K562 (cell line): ENCODE measurements around the gene ROPN1B.

Experiments
- CTCF ChIP-seq, 3 experiments: IDR thresholded peaks in 2 of 3; conservative IDR thresholded peaks in 1 of 3; 2 replicates each; pipeline ENCODE4 v1.5.1; 2011 to 2012; ENCODE audit warnings: low read length in 3 of 3, mild to moderate bottlenecking in 3 of 3, control low read depth in 2 of 3, improper control_type of control experiment in 1 of 3, inconsistent platforms in 1 of 3, low read depth in 1 of 3, mixed read lengths in 1 of 3, moderate library complexity in 1 of 3; ENCODE audit not compliant: insufficient read depth in 2 of 3
- DPF2 ChIP-seq: fragments of 450-650 bp; IDR thresholded peaks from 2 replicates; pipeline ENCODE4 v1.6.1; 2016
- FOSL1 ChIP-seq: fragments of 200-800 bp; sonication (Bioruptor generic); conservative IDR thresholded peaks from 2 replicates; pipeline ENCODE4 v1.6.1; 2016; ENCODE audit warnings: missing genetic modification characterization, missing compliant biosample characterization
- NCOA2 ChIP-seq, 2 experiments: fragments of 450-650 bp; IDR thresholded peaks; 2 replicates each; pipeline ENCODE4 v1.6.1; 2018; ENCODE audit warnings: mild to moderate bottlenecking in 2 of 2, moderate library complexity in 1 of 2; ENCODE audit not compliant: partially characterized antibody in 2 of 2
- NFYB ChIP-seq: IDR thresholded peaks from 2 replicates; pipeline ENCODE4 v1.6.1; 2011; ENCODE audit warnings: mild to moderate bottlenecking, moderate library complexity; ENCODE audit not compliant: insufficient read length; ENCODE audit errors: extremely low read depth
- SPI1 ChIP-seq: IDR thresholded peaks from 2 replicates; pipeline ENCODE4 v1.6.1; 2011; ENCODE audit warnings: low read depth, low read length, control low read depth, borderline replicate concordance
- TCF7L2 ChIP-seq: fragments of 150-350 bp; IDR thresholded peaks from 2 replicates; pipeline ENCODE4 v1.6.1; 2016; ENCODE audit warnings: low read depth, mild to moderate bottlenecking, low read length, moderate library complexity
- TF ChIP-seq, protein P1 (sequence below): sonication (generic); formaldehyde crosslinking; IDR thresholded peaks from 2 replicates; pipeline ENCODE4 v1.8.1; 2023; ENCODE audit warnings: mild to moderate bottlenecking, missing genetic modification reagents
- TF ChIP-seq, protein P2 (sequence below), 2 experiments: fragments of 450-650 bp; IDR thresholded peaks; 2 replicates each; pipeline ENCODE4 v1.6.1; 2016; ENCODE audit warnings: mild to moderate bottlenecking in 2 of 2, borderline replicate concordance in 1 of 2, low read depth in 1 of 2, moderate library complexity in 1 of 2

DNA sequence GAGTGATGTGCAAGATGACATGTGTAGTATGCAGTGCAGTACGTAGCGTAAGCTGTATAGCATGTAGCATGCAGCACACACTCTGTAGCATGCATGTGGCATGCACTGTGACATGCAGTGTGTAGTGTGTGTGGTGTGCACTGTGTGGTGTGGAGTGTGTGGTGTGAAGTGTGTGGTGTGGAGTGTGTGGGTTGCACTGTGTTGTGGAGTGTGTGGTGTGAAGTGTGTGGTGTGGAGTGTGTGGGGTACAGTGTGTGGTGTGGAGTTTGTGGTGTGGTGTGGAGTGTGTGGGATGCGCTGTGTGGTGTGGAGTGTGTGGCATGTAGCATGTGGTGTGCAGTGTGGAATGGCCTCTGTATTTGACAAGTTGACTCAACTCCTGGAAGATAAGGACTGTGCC, 39.2 kb downstream of the ROPN1B start:
- TF ChIP-seq, protein P1, sequence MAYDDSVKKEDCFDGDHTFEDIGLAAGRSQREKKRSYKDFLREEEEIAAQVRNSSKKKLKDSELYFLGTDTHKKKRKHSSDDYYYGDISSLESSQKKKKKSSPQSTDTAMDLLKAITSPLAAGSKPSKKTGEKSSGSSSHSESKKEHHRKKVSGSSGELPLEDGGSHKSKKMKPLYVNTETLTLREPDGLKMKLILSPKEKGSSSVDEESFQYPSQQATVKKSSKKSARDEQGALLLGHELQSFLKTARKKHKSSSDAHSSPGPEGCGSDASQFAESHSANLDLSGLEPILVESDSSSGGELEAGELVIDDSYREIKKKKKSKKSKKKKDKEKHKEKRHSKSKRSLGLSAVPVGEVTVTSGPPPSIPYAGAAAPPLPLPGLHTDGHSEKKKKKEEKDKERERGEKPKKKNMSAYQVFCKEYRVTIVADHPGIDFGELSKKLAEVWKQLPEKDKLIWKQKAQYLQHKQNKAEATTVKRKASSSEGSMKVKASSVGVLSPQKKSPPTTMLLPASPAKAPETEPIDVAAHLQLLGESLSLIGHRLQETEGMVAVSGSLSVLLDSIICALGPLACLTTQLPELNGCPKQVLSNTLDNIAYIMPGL (CRISPR knock-in tag), result no peak
- no peak for TF ChIP-seq CTCF (IDR thresholded peaks at IDR 0.05 in 2 of 3, conservative IDR thresholded peaks at IDR 0.05 in 1 of 3; ENCODE audit: insufficient read depth in 2 of 3, low read depth in 1 of 3, low read length in 3 of 3)
- no peak for TF ChIP-seq NCOA2 (IDR thresholded peaks at IDR 0.05; ENCODE audit: partially characterized antibody in 2 of 2)
- no peak for TF ChIP-seq NFYB
- TF ChIP-seq DPF2, result no peak
- TF ChIP-seq, protein P2, sequence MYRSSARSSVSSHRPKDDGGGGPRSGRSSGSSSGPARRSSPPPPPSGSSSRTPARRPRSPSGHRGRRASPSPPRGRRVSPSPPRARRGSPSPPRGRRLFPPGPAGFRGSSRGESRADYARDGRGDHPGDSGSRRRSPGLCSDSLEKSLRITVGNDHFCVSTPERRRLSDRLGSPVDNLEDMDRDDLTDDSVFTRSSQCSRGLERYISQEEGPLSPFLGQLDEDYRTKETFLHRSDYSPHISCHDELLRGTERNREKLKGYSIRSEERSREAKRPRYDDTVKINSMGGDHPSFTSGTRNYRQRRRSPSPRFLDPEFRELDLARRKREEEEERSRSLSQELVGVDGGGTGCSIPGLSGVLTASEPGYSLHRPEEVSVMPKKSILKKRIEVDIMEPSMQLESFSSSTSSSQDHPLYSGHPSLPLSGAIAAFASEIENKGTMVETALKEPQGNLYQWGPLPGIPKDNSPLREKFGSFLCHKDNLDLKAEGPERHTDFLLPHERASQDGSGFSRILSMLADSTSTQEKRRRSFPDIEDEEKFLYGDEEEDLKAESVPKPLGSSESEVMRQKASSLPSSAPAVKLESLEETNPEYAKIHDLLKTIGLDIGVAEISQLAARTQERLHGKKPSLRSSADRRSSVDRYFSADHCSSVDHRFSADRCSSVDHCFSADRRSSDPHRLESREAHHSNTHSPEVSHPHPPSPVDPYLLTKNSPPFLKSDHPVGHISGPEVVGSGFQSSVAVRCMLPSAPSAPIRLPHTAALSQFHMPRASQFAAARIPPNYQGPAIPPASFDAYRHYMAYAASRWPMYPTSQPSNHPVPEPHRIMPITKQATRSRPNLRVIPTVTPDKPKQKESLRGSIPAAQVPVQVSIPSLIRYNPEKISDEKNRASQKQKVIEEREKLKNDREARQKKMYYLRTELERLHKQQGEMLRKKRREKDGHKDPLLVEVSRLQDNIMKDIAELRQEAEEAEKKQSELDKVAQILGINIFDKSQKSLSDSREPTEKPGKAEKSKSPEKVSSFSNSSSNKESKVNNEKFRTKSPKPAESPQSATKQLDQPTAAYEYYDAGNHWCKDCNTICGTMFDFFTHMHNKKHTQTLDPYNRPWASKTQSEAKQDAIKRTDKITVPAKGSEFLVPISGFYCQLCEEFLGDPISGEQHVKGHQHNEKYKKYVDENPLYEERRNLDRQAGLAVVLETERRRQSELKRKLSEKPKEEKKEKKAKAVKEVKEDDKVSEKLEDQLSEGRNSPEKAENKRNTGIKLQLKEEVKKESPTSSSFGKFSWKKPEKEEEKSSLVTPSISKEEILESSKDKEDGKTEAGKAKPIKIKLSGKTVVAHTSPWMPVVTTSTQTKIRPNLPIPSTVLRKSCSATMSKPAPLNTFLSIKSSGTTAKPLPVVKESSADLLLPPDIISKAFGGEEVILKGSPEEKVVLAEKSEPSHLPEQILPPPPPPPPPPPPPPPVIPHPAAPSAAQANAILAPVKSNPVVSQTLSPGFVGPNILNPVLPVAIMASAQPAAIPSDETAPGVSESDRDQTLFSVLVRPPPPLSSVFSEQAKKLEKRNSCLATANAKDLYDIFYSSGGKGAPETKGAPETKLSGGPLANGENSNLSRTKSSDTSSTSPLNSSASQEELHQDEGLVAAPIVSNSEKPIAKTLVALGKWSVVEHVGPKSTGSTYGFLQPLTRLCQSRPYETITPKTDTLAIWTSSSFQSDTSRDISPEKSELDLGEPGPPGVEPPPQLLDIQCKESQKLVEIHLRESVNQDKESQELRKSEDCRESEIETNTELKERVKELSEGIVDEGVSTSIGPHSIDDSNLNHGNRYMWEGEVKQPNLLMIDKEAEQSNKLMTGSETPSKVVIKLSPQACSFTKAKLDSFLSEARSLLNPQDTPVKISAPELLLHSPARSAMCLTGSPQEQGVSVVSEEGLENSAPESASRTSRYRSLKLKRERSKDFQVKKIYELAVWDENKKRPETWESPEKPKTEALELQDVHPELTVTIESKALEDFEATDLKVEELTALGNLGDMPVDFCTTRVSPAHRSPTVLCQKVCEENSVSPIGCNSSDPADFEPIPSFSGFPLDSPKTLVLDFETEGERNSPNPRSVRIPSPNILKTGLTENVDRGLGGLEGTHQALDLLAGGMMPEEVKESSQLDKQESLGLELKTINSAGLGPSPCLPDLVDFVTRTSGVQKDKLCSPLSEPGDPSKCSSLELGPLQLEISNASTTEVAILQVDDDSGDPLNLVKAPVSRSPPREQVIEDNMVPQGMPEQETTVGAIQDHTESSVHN (IDR thresholded peaks at IDR 0.05; ENCODE audit: borderline replicate concordance in 1 of 2, low read depth in 1 of 2), result no peak
- no peak for TF ChIP-seq SPI1
- TF ChIP-seq FOSL1 (tag), result no peak
- no peak for TF ChIP-seq TCF7L2
